Superior temporal gyrus (tissue), 1 donor: Measurements from ENCODE around the gene LILRB1.
"Not testable (repeated sequence)": the region's sequence is repeated elsewhere in the genome, so short reads cannot be mapped to it uniquely, and the experiment has no call there.

Source experiments
- DNase-seq: peaks from one replicate; pipeline ENCODE4 v3.0.0-alpha.2; 2016; ENCODE audit errors: extremely low spot score

LILRB1 gene

DNA sequence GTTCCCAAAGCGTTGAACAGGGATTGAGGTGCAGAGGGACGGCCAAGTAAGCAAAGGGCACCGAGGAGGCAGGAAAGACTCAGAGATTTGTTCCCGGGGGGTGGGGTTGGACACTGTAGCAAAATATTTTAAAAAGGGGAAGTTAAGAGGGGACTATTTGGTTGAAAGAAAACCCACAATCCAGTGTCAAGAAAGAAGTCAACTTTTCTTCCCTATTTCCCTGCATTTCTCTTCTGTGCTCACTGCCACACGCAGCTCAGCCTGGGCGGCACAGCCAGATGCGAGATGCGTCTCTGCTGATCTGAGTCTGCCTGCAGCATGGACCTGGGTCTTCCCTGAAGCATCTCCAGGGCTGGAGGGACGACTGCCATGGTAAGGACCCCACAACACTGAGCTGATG is at the start of gene LILRB1:
LILRB1 (plus strand) TSS at position 223 of the 400 bp plus-strand sequence. CDS start 590 bp downstream, outside the sequence.
- DNase-seq, result not testable (repeated sequence)

DNA sequence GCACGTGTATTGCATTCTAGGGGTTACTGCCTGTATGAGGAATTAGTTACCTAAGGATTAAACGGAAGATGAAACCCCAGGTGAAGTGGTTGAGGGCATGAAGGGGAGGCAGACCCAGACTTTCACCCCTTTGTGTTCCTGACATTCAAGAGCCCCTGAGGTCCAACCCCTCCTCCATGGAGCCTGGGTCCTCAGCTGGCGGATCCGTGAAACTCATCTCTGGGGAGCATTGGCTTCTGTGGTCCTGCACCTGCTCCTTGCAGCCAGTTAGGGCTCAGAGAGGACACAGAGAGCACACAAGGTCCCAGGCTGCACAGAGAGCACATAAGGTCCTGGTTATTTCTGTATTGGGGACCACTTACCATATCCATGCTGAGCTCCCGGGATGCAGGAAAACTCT is 43.9 kb upstream of the LILRB1 start:
- no peak for DNase-seq

DNA sequence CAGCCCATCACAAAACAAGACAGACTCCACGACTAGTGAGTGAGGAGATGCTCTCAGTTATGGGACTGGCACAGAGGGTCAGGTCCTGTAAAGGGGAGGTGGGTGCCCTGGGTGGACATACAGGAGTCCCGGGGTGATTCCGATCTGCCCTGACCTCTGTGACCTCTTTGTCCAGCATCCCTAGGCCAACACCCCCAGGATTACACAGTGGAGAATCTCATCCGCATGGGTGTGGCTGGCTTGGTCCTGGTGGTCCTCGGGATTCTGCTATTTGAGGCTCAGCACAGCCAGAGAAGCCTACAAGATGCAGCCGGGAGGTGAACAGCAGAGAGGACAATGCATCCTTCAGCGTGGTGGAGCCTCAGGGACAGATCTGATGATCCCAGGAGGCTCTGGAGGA is 43.3 kb upstream of the LILRB1 start:
- no peak for DNase-seq

GRCh38 chr19:54593445-54593844 is 36.8 kb upstream of the LILRB1 start, which contains the start of gene LILRA1:
Gene LILRA1 (plus strand): TSS chr19:54593632. CDS start chr19:54594245, 613 bp downstream.
- not testable (repeated sequence) for DNase-seq

- not testable (repeated sequence) for DNase-seq
Measured at GRCh38 chr19:54593931-54594626, 36.2 kb upstream of the LILRB1 start.

- no peak for DNase-seq
Measured at GRCh38 chr19:54594737-54595136, 35.5 kb upstream of the LILRB1 start.

DNA sequence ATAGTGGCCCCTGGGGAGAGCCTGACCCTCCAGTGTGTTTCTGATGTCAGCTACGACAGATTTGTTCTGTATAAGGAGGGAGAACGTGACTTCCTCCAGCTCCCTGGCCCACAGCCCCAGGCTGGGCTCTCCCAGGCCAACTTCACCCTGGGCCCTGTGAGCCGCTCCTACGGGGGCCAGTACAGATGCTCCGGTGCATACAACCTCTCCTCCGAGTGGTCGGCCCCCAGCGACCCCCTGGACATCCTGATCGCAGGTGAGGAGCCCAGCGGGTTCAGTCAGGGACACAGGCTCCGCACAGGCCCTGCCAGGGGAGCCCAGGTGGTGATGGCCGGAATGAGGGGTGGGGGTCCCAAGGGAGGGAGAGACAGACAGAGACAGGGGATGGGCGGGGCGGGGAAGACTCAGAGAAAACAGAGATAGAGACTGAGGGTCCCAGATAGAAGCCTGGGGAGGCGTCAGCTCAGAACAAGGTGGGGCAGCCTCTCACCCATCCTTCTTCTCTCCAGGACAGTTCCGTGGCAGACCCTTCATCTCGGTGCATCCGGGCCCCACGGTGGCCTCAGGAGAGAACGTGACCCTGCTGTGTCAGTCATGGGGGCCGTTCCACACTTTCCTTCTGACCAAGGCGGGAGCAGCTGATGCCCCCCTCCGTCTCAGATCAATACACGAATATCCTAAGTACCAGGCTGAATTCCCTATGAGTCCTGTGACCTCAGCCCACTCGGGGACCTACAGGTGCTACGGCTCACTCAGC is 34.4 kb upstream of the LILRB1 start:
- DNase-seq, result not testable (repeated sequence)

GRCh38 chr19:54600212-54600611 is 30.1 kb upstream of the LILRB1 start:
- no peak for DNase-seq

DNA sequence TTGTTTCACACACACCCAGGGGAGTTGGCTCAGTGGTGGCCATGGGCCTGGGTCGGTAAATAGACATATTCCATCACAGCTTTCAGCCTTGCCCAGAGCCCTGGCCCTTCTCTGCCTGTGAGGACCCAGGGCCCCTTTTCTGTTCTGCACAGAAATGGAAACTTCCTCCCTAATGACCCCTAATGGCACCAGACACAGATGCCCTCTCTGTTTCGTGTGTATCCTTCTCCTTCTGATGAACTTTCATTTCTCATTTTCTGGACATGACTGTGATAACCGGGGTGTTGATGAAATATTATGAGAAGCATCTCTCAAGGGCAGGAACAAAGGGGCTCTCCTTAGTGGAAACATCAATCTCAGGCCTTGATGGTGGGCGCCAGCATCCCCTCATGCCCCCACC is 24.1 kb upstream of the LILRB1 start:
- no peak for DNase-seq

- DNase-seq, result no peak
Measured at GRCh38 chr19:54606891-54607784, 23.1 kb upstream of the LILRB1 start.

DNA sequence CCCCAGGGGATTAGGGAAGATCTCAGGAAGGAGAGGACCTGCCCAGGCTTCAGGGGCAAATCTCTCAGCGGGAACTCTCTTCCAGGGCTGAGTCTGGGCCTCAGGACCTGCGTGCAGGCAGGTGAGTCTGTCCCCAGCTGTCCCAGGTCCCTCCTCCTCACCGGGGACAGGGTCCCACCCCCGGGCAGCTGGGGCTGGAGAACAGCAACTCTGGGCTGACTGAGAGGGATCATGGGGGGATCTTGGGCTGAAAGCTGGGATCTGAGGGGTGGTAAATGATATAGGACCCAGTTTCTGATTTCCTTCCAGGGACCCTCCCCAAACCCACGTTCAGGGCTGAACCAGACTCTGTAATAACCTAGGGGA is 22.5 kb upstream of the LILRB1 start:
- no peak for DNase-seq

DNA sequence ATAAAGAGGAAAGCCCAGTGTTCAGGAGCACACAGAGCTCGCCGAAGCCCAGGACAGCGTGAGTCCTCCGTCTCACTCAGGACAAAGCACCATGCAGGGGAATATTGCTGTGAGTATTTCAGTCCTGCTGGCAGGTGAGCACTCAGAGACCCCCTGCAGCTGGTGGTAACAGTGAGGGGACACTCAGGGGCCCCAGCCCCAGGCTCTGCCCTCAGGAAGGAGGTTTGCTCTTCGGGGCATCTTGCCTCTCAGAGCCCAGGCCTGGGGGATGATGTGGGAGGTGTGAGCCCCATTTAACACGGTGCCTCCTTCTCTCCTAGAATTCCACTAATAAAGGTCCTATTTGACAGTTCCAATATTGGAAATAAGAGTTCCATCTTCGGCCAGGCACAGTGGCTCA is 22.1 kb upstream of the LILRB1 start:
- DNase-seq, result no peak

DNA sequence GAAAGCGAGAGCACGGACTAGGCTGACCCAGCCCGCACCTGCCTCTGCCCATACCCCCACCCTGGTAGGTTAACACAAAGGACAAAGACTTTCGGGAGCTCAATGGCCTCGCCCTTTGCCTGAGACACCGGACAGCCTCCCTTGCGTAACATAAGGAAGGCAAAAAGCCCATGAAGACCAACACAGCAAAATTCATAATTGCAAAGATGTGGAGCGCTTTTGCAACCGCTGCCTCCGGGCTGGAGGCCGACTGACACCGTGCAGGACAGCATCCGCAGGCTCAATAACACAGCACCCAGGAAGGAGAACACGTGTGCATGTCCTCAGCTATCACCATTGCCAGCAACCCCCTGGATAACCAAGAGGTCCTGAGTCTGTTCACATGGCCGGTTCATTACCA is 21.5 kb upstream of the LILRB1 start:
- DNase-seq, result no peak

DNA sequence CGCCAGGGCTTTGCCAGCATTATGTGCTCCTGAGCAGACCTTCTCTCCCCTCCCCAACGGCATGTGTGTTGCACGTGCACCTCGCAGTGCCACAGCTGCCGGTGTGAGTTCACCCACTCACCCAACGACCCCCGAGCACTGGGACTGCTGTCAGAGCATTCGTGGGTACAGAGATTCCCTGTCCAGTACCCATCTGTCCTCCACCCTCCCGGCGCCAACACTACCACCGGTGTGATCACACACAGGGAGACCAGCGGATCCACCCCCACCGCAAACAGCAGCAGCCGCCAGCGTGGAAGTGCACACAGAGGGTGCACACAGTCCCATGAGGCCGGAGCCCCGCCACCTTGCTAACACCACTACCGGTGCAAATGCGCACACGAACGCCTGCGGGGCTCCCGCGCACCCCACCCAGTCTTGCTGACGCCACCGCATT is 20.9 kb upstream of the LILRB1 start:
- DNase-seq, result no peak

DNA sequence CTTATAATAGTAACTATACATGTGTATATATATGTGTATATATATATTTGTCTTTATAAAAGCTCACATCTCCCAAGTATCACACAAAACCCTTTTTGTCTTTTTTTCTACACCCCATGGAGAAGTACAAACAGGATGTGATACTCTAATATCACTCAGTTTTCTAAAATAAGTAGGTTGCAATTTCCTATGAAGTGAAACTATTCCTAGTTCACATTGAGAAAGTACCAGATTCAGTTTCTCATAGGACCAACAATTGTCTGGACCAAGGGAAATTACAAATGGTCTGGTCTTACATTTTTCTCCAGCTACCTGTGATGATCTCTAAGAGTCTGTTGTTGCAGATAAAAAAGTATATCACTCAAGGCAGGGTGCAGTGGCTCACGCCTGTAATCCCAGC is 17.9 kb upstream of the LILRB1 start:
- DNase-seq, result peak; percentile 22

- no peak for DNase-seq
Measured at GRCh38 chr19:54614726-54615125, 15.6 kb upstream of the LILRB1 start.

- no peak for DNase-seq
Measured at GRCh38 chr19:54616057-54616456, 14.2 kb upstream of the LILRB1 start.

- no peak for DNase-seq
Measured at GRCh38 chr19:54616821-54617560, 13.3 kb upstream of the LILRB1 start.

DNA sequence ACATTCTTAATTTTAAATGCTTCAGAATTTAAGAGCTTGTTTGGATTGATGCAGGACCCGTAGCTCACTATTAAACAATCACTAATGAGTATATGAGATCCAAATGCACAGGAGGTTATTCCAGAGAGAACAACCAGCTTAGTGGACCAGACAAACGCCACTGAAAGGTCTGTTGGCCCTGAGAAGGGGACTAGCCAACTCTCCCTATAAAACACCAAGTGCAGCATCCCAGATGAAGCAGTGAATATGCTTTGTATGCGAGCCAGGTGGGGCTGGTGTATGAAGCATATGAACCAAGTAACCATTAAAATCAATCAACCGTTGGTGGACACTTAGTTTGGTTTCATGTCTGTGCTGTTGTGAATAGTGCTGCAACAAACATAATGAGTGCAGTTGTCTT is 9.8 kb upstream of the LILRB1 start:
- no peak for DNase-seq

- no peak for DNase-seq
Measured at GRCh38 chr19:54622431-54622830, 7.9 kb upstream of the LILRB1 start.

DNA sequence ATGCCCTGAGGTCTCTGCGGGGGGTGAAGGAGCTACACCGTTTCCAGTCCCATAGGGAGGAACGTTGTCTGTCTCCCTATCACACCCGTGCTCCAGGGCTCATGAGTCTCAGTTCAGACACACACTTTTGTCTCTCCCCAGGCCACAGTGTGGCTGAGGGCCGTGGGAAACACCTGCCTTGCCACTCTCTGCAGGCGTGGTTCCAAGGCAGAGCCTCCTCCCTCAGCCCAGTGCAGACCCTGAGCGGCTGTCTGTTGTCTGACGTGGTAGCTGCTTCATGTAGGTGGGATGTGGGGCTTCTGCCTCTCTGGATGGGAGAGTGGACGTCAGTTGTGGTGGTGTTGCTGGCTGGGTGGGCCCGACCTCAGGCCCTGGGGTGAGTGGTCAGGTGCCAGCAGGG is 6.0 kb upstream of the LILRB1 start:
- not testable (repeated sequence) for DNase-seq
